Skeletal muscle cell (primary cell): Measurements from ENCODE around the gene CRABP1.
"Not testable (repeated sequence)": the region's sequence is repeated elsewhere in the genome, so short reads cannot be mapped to it uniquely, and the experiment has no call there.

Source experiments
- DNase-seq: peaks from one replicate; pipeline ENCODE4 v3.0.0-alpha.2; 2010; ENCODE audit warnings: low read depth
- H3K4me3 ChIP-seq: 2 replicates; pipeline ENCODE4 v1.5.1; 2011; ENCODE audit warnings: low read depth, mild to moderate bottlenecking, control low read depth, low read length, moderate library complexity

Gene CRABP1

DNA sequence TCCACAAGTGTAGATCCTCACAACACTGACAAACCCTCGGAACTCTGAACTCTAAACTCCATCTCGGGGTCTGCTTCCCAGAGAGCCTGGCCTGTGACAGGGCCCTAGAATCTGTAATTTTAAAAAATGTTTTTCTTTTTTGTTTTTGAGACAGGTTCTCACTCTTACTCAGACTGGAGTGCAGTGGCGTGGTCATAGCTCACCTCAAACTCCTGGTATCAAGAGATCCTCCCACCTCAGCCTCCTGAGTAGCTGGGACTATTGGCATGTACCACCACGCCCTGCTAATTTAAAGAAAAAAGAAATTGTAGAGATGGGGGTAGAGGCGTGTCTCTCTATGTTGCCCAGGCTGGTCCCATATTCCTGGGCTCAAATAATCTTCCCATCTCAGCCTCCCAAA lies 26.2 kb downstream of the CRABP1 start:
- DNase-seq, result no peak

GRCh38 chr15:78368651-78369050 lies 28.5 kb downstream of the CRABP1 start:
- no peak overlapping the region for H3K4me3 ChIP-seq
- no peak for DNase-seq

More for the DNA sequence above, 26.2 kb downstream of the CRABP1 start:
- no peak overlapping the region for H3K4me3 ChIP-seq

GRCh38 chr15:78369161-78369560 lies 29.0 kb downstream of the CRABP1 start:
- no peak for DNase-seq
- no peak overlapping the region for H3K4me3 ChIP-seq

DNA sequence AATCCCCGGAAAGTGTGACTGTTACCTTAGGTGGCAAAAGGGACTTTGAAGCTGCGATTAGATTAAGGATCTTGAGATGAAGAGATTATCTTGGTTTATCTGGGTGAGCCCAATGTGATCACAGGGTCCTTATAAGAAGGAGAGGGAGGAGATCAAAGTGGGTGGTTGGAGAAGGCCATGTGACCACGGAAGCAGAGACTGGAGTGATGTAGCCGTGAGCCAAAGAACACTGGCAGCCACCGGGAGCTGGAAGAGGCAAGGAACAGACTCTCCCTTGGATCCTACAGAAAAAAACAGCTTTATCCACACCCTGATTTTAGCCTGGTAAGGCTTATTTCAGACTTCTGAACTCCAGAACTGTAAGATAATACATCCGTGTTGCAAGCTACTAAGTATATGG lies 29.9 kb downstream of the CRABP1 start:
- no peak overlapping the region for H3K4me3 ChIP-seq
- no peak for DNase-seq

- DNase-seq, result no peak
- H3K4me3 ChIP-seq, result no peak overlapping the region
Measured at GRCh38 chr15:78372880-78373279, 32.7 kb downstream of the CRABP1 start.

- DNase-seq, result no peak
- no peak overlapping the region for H3K4me3 ChIP-seq
Measured at GRCh38 chr15:78374436-78375393, 34.6 kb downstream of the CRABP1 start.

- not testable (repeated sequence) for DNase-seq, H3K4me3 ChIP-seq
Measured at GRCh38 chr15:78380143-78380542, 40.0 kb downstream of the CRABP1 start.

GRCh38 chr15:78382114-78382880 lies 42.1 kb downstream of the CRABP1 start:
- no peak for DNase-seq
- H3K4me3 ChIP-seq, result no peak overlapping the region

DNA sequence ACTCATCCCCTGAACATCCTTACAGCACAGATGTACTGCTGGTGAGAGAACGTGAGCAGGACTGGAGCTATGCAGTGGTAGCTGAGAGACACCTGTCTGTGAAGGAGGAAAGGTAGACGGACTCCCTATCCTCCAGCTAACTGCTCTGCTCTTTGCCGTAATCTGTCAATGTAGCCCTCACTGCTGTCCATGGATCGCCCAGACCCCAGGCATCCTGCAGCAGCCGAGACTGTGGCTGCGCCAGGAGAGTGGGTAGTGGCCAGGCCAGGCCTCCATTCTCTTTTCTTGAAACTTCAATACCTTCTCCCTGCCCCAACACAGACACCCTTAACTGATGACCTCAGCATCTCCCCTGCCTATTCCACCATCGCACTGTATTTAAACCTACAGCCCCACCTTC lies 44.5 kb downstream of the CRABP1 start:
- no peak for DNase-seq
- no peak overlapping the region for H3K4me3 ChIP-seq

- no peak overlapping the region for H3K4me3 ChIP-seq
- DNase-seq, result no peak
Measured at GRCh38 chr15:78387246-78388037, 47.3 kb downstream of the CRABP1 start.

DNA sequence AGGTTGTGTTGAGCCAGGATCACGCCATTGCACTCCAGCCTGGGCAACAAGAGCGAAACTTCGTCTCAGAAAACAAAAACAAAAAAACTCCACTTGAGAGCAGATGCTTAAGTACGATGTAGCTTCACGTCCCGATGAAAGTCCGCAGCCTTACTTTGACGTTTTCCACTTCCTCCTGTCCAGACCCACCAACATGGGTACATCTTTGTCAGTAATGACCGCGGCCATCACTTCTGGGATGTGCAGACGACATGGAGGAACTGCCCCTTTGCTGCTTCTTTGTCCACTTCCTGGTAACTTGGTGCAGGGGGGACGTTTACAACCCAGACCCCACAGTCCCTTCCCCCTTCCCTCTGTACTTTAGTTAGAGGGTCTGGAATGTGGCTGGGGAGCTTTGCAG lies 48.7 kb downstream of the CRABP1 start:
- DNase-seq, result no peak
- H3K4me3 ChIP-seq, result no peak overlapping the region

DNA sequence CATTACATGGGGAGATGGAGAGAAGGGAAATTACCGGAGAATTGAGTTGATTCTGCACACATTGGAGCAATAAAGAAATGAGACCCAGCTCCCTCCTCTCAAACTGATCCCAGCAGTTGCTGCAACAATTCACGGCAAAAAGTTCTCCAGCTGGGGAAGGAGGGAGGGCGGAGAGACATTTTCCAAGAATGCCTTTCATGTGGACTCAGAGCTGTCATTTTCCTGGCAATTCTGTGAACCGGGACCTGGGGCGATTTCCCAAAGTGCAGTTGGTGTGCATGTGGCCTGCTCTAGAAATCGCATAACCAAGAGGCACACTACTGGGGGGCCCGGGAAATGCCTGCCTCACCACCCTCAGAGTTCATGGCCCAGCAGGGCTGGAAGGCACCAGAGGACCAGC lies 49.2 kb downstream of the CRABP1 start:
- no peak for DNase-seq
- H3K4me3 ChIP-seq, result no peak overlapping the region

GRCh38 chr15:78389738-78390137 lies 49.6 kb downstream of the CRABP1 start:
- H3K4me3 ChIP-seq, result no peak overlapping the region
- DNase-seq, result no peak

DNA sequence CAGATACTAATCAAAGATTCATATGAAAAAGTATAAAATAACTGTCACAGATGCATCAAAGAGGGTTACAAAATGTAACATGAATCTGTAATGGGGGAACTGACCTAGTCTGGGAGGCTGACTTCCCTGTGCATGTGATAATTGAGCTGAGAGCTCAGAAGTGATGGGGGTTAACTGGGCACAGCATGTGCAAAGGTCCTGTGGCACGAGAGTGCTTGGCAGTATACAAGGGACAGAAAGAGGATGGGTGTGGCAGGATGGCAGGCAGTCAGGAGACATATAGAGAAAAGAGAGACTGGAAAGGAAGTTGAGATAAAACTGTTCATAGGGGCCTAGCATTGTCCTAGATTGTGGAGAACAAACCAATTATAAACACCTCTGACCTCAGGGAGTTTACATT lies 50.1 kb downstream of the CRABP1 start:
- no peak for DNase-seq
- no peak overlapping the region for H3K4me3 ChIP-seq

GRCh38 chr15:78390826-78391225 lies 50.7 kb downstream of the CRABP1 start:
- no peak overlapping the region for H3K4me3 ChIP-seq
- DNase-seq, result no peak

- H3K4me3 ChIP-seq, result no peak overlapping the region
- DNase-seq, result no peak
Measured at GRCh38 chr15:78391781-78392180, 51.6 kb downstream of the CRABP1 start.

- no peak overlapping the region for H3K4me3 ChIP-seq
- no peak for DNase-seq
Measured at GRCh38 chr15:78392430-78392829, 52.3 kb downstream of the CRABP1 start.

DNA sequence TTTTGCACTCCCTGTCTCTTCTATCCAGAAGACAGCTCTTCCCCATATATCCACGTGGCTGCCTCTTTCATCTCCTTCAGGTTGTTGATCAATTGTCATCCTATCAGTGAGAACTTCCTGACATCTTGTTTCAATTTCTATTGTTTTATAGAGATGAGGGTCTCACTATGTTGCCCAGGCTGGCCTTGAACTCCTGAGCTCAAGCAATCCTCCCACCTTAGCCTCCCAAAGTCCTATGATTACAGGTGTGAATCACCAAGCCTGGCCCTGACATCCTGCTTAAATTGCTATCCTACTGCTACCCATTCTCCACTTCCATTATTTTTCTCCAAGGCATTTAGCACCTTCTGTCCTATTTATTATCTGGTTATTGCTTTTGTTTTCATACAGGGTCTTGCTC lies 53.0 kb downstream of the CRABP1 start:
- no peak for DNase-seq
- no peak overlapping the region for H3K4me3 ChIP-seq

GRCh38 chr15:78394026-78394425 lies 53.9 kb downstream of the CRABP1 start:
- no peak for DNase-seq
- no peak overlapping the region for H3K4me3 ChIP-seq
